OCI-LY3 (cell line): Measurements from ENCODE around the gene ANKRD34A.
"Not testable (repeated sequence)": the region's sequence is repeated elsewhere in the genome, so short reads cannot be mapped to it uniquely, and the experiment has no call there.

Source experiments
- H2AFZ ChIP-seq: fragments of 200-600, 300-600 bp; shearing (Covaris generic); 2 replicates; pipeline ENCODE4 v1.6.0; 2014; ENCODE audit warnings: antibody characterized with exemption, low read depth, low read length
- H3K27ac ChIP-seq: fragments of 200-600, 300-600 bp; sonication (generic); 2 replicates; pipeline ENCODE4 v1.5.1; 2014; ENCODE audit warnings: mild to moderate bottlenecking, low read length, moderate library complexity, mixed read lengths
- H3K27me3 ChIP-seq: fragments of 200-600, 300-600 bp; sonication (generic); 2 replicates; pipeline ENCODE4 v1.6.1; 2014; ENCODE audit warnings: low read depth, low read length, mixed read lengths
- H3K36me3 ChIP-seq: fragments of 200-600, 300-600 bp; sonication (generic); replicated peaks from 2 replicates; pipeline ENCODE3; 2014; ENCODE audit warnings: low read depth, low read length, mixed read lengths
- H3K4me1 ChIP-seq: fragments of 300-600, 200-600 bp; sonication (generic); 2 replicates; pipeline ENCODE4 v1.6.1; 2014; ENCODE audit warnings: low read length, mixed read lengths
- H3K4me2 ChIP-seq: fragments of 200-600, 300-600 bp; sonication (generic); 2 replicates; pipeline ENCODE4 v1.6.1; 2014; ENCODE audit warnings: low read length, mixed read lengths
- H3K4me3 ChIP-seq: fragments of 300-600, 200-600 bp; sonication (generic); 2 replicates; pipeline ENCODE4 v1.5.1; 2014; ENCODE audit warnings: antibody characterized with exemption, mild to moderate bottlenecking, low read length, moderate library complexity
- H3K79me2 ChIP-seq: fragments of 300-600, 200-600 bp; shearing (Covaris generic); 2 replicates; pipeline ENCODE4 v1.6.1; 2014; ENCODE audit warnings: mild to moderate bottlenecking, low read length, mixed read lengths
- H3K9ac ChIP-seq: fragments of 300-600, 200-600 bp; shearing (Covaris generic); 2 replicates; pipeline ENCODE4 v1.6.0; 2014; ENCODE audit warnings: mild to moderate bottlenecking, low read length, moderate library complexity
- H3K9me3 ChIP-seq: fragments of 200-600, 300-600 bp; shearing (Covaris generic); 2 replicates; pipeline ENCODE4 v1.6.1; 2014; ENCODE audit warnings: low read length, mixed read lengths; ENCODE audit not compliant: insufficient read depth
- H4K20me1 ChIP-seq: fragments of 200-600, 300-600 bp; sonication (generic); 2 replicates; pipeline ENCODE4 v1.6.1; 2016; ENCODE audit warnings: low read length, mixed read lengths; ENCODE audit not compliant: insufficient read depth
- EZH2phosphoT487 ChIP-seq: fragments of 200-600 bp; shearing (Covaris generic); IDR thresholded peaks from 2 replicates; pipeline ENCODE4 v1.6.1; 2018; ENCODE audit warnings: antibody characterized with exemption, mixed run types, low read depth
- TF ChIP-seq, protein P1 (sequence below): fragments of 200-600, 300-600 bp; sonication (generic); IDR thresholded peaks from 2 replicates; pipeline ENCODE4 v1.5.1; 2014; ENCODE audit warnings: antibody characterized with exemption, low read length, low read depth

The ANKRD34A gene

DNA sequence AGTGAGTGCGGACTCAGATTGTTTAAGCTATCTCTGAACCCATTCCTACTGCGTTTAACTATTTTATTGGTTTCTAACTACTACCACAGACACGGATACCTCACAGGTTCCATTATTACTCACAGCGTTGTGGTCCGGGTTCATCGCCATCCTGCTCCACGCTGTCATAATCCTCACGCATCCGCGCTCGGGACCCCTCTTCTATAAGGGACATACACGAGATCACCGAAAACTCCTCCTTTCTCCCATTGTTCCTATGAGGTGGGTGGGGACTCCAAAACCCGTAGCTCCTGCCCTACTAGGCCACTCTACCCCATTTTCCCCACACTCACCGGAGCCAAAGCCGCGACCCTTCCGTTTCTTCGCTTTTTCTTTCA, 37.7 kb downstream of the ANKRD34A start:
- H3K9me3 ChIP-seq = no peaks in the 10 kb centered on the region
- no peak for TF ChIP-seq EZH2phosphoT487
- TF ChIP-seq, protein P1, sequence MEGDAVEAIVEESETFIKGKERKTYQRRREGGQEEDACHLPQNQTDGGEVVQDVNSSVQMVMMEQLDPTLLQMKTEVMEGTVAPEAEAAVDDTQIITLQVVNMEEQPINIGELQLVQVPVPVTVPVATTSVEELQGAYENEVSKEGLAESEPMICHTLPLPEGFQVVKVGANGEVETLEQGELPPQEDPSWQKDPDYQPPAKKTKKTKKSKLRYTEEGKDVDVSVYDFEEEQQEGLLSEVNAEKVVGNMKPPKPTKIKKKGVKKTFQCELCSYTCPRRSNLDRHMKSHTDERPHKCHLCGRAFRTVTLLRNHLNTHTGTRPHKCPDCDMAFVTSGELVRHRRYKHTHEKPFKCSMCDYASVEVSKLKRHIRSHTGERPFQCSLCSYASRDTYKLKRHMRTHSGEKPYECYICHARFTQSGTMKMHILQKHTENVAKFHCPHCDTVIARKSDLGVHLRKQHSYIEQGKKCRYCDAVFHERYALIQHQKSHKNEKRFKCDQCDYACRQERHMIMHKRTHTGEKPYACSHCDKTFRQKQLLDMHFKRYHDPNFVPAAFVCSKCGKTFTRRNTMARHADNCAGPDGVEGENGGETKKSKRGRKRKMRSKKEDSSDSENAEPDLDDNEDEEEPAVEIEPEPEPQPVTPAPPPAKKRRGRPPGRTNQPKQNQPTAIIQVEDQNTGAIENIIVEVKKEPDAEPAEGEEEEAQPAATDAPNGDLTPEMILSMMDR = no peak

DNA sequence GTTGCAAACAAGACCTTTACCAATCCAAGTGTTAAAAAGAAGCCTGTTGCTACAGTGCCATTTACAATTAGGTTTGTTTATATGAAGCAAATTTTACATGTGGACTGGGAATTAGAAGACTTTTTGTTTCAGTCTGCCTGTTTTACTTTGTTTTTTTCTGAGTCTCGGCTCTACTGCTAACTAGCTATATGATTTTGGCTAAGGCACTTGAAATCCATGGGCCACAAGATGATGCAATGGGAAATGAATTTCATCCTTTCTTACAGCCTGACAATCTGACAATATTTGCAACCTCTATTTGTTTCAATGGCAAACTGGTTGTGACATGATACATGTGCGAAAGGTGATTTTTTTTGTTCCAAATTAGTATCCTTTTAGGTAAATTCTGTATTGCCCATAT, 42.1 kb downstream of the ANKRD34A start:
- peaks cover 27% of the 10 kb centered on the region for H3K36me3 ChIP-seq
- H4K20me1 ChIP-seq = no peaks in the 10 kb centered on the region
- no peaks in the 10 kb centered on the region for H3K27me3 ChIP-seq
- peaks cover 23% of the 10 kb centered on the region for H3K4me1 ChIP-seq
- peaks cover 27% of the 10 kb centered on the region for H3K79me2 ChIP-seq
- no peak for TF ChIP-seq EZH2phosphoT487
- TF ChIP-seq, protein P1 = no peak
- no peak overlapping the region for H3K4me2 ChIP-seq
- H3K4me3 ChIP-seq = no peak overlapping the region
- H3K9me3 ChIP-seq = no peaks in the 10 kb centered on the region
- no peak overlapping the region for H3K9ac ChIP-seq
- no peak overlapping the region for H2AFZ ChIP-seq
- no peak overlapping the region for H3K27ac ChIP-seq

More for the DNA sequence above, 37.7 kb downstream of the ANKRD34A start:
- Histone ChIP-seq H3K4me2 (peak overlapping the region; percentile 92), H3K79me2 (peaks cover 17% of the 10 kb centered on the region), H3K27ac (peak overlapping the region; percentile 88), H3K27me3 (no peaks in the 10 kb centered on the region), H3K9ac (peak overlapping the region; percentile 98), H3K4me3 (peak overlapping the region; percentile 90), H3K36me3 (peaks cover 22% of the 10 kb centered on the region), H3K4me1 (peaks cover 21% of the 10 kb centered on the region), H2AFZ (no peak overlapping the region), H4K20me1 (no peaks in the 10 kb centered on the region)

DNA sequence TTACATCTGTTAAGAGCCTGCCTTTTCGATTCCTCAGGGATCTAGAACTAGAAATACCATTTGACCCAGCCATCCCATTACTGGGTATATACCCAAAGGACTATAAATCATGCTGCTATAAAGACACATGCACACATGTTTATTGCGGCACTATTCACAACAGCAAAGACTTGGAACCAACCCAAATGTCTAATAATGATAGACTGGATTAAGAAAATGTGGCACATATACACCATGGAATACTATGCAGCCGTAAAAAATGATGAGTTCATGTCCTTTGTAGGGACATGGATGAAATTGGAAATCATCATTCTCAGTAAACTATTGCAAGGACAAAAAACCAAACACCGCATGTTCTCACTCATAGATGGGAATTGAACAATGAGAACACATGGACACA, 44.1 kb downstream of the ANKRD34A start:
- H3K9me3 ChIP-seq, H2AFZ ChIP-seq, H3K4me2 ChIP-seq, H3K27me3 ChIP-seq, H3K9ac ChIP-seq, H4K20me1 ChIP-seq, H3K27ac ChIP-seq, H3K4me3 ChIP-seq: not testable (repeated sequence)
- H3K79me2 ChIP-seq = peaks cover 10% of the 10 kb centered on the region
- H3K4me1 ChIP-seq = peaks cover 15% of the 10 kb centered on the region
- peaks cover 27% of the 10 kb centered on the region for H3K36me3 ChIP-seq

DNA sequence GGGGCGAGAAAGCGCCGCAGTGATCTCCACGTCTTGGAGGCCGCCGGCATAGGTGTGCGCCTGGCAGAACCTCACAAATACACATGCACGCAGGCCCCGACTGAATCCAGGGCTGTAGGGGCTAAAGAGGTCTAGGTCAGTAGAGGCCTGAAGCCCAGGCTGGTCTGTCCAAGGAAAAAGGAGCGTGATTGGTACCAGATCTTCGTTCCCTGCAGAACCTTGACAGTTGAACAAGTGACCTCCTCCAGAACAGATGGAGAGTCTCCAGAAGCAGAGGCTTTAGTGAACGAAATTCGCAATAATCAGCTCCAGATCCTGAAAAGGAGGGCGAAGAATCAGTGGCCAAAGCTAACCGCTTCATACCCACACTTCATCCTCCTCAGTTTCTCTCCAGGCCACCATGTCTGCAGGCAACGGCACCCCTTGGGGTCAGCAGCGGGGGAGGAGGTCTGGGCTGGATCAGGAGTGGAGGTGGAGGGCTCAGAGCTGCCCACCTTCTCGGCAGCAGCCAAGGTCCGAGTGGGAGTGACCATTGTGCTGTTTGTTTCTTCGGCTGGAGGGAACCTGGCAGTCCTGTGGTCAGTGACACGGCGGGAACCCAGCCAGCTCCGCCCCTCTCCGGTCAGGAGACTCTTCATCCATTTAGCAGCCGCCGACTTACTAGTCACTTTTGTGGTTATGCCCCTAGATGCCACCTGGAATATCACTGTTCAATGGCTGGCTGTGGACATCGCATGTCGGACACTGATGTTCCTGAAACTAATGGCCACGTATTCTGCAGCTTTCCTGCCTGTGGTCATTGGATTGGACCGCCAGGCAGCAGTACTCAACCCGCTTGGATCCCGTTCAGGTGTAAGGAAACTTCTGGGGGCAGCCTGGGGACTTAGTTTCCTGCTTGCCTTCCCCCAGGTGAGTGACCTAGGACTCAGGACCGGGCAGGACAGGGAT, 45.1 kb downstream of the ANKRD34A start:
- Histone ChIP-seq H3K4me3 (peak overlapping the region; percentile 92), H3K4me2 (peak overlapping the region; percentile 94), H3K9me3 (no peaks in the 10 kb centered on the region), H3K79me2 (peaks cover 10% of the 10 kb centered on the region), H4K20me1 (no peaks in the 10 kb centered on the region), H2AFZ (peak overlapping the region; percentile 97), H3K27me3 (no peaks in the 10 kb centered on the region), H3K36me3 (peaks cover 34% of the 10 kb centered on the region), H3K27ac (peak overlapping the region; percentile 81), H3K9ac (peak overlapping the region; percentile 79), H3K4me1 (peaks cover 15% of the 10 kb centered on the region)
- TF ChIP-seq, protein P1 = no peak
- TF ChIP-seq EZH2phosphoT487 = no peak
